GM18520 (cell line): ENCODE results near the gene MARCO.
"Not testable (repeated sequence)": the region's sequence is repeated elsewhere in the genome, so short reads cannot be mapped to it uniquely, and the experiment has no call there.

Source experiments
- ATAC-seq: cut with Tn5 transposase; IDR thresholded peaks from one replicate; pipeline ENCODE4 v1.9.1; 2021; ENCODE audit not compliant: unreplicated experiment

MARCO gene

GRCh38 chr2:119026890-119027289 lies 84.9 kb downstream of the MARCO start:
- no peak for ATAC-seq

DNA sequence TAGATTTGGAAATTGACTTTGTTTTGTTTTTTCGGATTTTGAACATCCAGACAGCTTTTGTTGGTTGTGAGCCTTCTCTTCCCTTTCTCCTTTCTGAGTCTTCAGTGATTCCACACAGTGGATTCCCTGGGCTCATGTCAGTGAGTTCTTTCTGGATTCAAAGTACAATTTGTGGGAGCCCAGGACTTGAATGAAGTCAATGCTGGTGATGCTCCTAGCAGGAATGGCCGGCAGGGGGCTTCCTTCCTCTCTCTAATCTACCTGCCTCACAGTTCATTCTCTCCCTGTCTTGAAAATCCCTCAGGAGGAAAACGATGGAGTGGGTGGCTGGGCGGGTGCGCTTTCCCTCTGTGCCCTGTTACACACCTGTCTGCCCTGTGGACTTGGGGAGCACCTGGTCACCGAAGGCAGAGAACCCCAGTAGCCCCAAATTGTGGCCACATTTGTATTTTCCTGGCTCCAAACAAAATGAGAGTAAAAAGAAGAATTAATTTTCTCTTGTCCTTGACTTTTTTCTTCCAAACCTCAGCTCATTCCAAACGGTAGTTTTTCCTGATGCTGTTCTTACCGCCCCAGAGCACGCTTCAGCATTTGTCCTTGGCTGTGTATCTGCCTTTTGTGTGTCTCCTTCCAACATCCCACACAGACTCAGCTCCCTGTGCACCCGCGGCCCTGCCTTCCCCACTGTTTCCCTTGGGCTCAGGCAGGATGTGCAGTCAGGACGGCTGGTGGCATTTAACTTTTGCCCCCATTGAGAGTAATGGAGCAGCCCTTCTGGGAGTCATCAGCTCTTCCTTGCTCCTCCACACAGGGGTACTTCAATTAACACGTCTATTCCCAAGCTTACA lies 86.6 kb downstream of the MARCO start:
- no peak for ATAC-seq

DNA sequence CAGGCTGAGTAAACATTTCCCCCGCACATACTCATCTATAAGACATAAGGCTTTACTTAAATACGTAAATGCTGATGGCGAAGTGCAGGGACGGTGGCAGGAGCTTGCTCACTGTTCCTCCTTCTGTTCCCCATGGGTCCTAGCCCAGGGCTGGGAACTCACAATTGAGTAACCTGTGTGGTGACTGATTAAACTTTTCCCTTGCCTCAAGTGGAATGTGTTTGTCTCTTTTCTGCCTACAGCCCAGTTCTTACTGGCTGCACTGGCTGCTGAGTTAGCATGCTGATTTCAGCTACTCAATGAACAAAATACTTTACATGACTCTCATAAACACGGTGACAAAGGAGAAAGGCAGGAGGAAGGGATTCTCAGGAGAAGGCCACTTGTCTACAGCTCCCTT lies 87.3 kb downstream of the MARCO start:
- ATAC-seq = no peak

- ATAC-seq = not testable (repeated sequence)
Measured at GRCh38 chr2:119037922-119038321, 95.9 kb downstream of the MARCO start.

- no peak for ATAC-seq
Measured at GRCh38 chr2:119040730-119041129, 98.7 kb downstream of the MARCO start.
